DMS 273 (cell line): ENCODE data around the gene GRM2.

Experiments used
- DNase-seq: peaks from one replicate; lab custom pipeline; 2025; ENCODE audit not compliant: unreplicated experiment; lab: John Stamatoyannopoulos, UW

GRM2 gene

DNA sequence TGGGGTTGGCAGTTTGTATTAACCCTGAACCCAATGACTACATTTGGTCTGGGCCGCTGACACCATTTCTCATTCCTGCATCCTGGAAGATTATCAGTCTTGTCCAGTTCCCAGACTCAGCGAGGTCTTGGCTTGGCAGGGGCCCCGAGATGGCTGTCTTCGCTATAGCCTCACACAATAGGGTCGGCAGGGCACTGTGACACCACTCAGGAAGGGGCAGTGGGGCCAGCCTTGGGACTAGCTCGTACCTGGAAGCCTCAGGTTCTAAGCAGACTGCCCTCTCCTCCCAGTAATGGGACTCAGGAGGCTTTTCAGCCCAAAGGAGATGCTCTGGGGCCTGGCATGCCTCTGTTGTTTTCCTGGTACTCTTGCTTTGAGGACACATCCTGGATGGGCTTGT is 26.7 kb upstream of the GRM2 start:
- DNase-seq = no peak

- DNase-seq = no peak
Observed at GRCh38 chr3:51680663-51681230, 26.1 kb upstream of the GRM2 start.

- no peak for DNase-seq
Observed at GRCh38 chr3:51681453-51681852, 25.4 kb upstream of the GRM2 start.

- DNase-seq = peak; percentile 78
Observed at GRCh38 chr3:51682079-51682478, 24.8 kb upstream of the GRM2 start.

DNA sequence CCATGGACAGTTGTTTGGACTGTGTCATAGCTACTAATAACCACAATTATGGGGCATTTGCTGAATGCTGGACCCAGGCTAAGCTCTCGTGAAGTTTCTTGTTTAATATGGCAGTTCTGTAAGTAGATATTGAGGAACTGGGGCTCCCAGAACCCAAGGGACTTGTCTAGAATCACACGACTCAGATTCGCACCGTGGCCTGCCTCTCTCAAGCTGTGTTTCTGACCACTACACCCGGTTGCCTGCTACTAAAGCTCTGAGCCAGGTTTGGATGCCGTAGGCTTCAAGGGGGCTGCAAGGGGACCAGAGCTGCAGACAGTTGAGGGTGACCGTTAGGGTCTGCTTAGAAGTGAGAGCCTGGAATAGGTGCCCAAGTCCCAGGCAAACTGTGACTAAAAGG is 24.3 kb upstream of the GRM2 start:
- no peak for DNase-seq

- DNase-seq = no peak
Observed at GRCh38 chr3:51683566-51683965, 23.3 kb upstream of the GRM2 start.

GRCh38 chr3:51684971-51685751 is 21.7 kb upstream of the GRM2 start:
- no peak for DNase-seq

- DNase-seq = no peak
Observed at GRCh38 chr3:51686056-51686455, 20.8 kb upstream of the GRM2 start.

- DNase-seq = no peak
Observed at GRCh38 chr3:51686512-51687215, 20.2 kb upstream of the GRM2 start.

GRCh38 chr3:51687431-51688205 is 19.2 kb upstream of the GRM2 start:
- no peak for DNase-seq

- DNase-seq = no peak
Observed at GRCh38 chr3:51688206-51688600, 18.7 kb upstream of the GRM2 start.

DNA sequence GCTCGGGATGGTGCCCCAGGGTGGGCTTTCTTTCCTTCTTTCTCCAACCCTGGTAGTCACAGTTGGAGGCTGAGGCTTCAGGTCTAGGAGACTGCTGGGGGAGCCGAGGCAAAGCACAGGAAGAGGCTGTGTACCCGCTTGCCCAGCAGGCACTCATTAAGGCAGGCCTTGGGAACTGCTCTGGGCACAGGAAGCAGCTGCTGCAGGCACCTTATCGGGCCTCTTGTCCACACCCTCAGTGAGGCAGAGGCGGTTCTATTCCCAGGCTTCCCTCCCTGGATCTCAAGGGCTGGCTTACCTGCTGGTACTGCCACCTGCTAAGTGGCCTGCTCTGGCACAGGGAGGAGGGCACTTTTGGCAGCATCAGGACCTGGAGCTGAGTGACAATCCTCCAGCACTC is 15.8 kb upstream of the GRM2 start:
- no peak for DNase-seq

- no peak for DNase-seq
Observed at GRCh38 chr3:51691949-51692348, 14.9 kb upstream of the GRM2 start.

DNA sequence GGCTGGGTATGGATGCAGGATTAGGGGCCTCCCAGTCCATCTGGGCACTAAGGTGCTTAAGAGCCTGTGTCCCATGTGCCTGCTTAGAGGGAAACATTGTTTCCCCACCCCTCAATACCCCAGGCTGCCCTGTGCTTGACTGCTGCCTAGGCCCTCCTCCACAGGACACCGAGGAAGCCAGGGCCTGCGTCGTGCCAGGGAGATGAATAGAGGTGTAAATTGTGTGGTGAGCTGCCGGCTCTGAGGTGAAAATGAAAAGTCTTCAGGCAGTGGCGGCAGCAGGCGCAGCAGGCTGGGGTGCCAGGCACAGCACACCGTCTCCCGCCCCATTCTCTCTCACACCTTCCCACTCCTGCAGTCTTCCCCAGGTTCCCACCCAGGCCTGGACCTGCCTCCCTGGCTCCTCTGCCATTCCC is 13.9 kb upstream of the GRM2 start:
- DNase-seq = no peak

DNA sequence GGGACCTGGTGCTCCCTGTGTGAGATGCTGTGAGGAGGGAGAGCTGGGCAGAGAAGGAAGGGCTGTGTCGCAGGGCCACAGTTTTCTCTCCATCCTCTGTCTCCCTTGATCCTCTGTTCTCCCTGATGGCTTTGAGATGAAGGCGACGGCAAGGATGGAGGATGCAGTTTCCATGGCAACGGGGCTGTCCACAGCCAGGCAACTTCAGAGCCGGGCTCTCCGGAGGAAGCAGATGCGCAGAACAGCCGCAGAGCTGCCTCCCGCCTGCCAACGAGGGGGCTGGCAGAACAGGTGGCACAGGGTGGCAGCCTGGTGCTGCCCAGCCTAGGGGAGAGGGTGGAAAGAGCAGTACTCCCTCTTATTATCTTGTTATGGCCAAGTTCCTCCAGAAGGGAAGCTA is 9.9 kb upstream of the GRM2 start:
- no peak for DNase-seq

DNA sequence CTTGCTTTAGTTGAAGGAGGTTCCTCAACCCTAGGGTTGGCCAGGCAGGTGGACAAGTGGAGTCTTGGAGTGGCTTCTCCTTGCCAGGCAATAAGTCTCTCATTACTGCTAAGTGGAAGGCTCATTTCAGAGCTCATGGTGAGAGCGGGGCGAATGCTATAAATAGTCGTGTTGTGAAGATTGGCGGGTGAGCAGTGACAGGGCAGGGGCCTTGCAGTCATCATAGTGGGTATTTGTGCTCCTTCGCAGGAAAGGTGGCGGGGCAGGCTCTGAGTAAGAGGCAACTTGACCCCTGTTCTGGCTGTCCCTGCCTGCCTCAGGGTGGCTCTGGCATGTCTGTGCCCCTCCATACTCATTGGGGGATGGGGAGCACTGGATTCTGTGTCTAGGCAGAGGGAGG is 8.7 kb upstream of the GRM2 start:
- DNase-seq = no peak

GRCh38 chr3:51700403-51700802 is 6.5 kb upstream of the GRM2 start:
- DNase-seq = no peak

GRCh38 chr3:51702156-51702555 is 4.7 kb upstream of the GRM2 start:
- DNase-seq = no peak

DNA sequence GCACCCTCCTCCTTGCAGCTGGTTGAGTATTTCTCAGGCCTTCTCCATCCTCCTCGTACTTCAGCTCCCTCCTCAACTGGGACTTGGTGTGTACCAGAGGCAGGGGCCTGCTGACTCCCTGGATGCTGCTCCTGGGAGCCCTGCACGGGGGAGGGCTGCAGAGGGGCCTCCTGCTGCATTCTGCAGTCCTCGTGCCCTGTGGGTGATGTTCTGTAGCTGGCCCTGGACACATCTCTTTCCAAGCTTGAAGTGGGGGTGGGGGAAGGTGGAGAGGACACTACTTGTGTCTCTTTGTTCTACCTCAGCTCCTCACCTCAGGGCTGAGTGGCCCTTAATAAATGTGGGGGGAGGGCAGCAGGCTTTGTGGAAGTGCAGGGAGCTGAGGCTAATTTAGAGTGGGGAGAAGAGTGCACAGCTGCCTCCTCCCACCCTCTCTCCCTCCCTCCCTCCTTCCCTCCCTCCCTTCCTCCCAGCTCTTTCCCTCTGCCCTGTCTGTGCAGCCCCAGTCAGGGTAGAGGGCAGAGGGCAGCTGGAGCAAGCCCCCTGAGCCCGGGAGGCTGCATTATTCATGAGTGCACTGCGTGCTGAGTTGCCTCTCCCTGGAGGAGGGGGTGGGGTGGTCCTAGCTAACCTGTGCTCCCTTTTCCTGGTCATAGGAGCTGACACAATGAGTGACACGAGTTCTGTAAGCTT is 3.7 kb upstream of the GRM2 start:
- no peak for DNase-seq

- no peak for DNase-seq
Observed at GRCh38 chr3:51703761-51704510, 2.9 kb upstream of the GRM2 start.
